GM11168 (cell line): ENCODE measurements around the gene TANGO6.
"Not testable (repeated sequence)": the region's sequence is repeated elsewhere in the genome, so short reads cannot be mapped to it uniquely, and the experiment has no call there.

Experiments used
- in situ Hi-C: fragments of 300-500 bp; cut with MboI; formaldehyde crosslinking; loops from one replicate; pipeline ENCODE4 v1.12.0; 2022; ENCODE audit warnings: low sequenced_read_pairs; ENCODE audit not compliant: unreplicated experiment

TANGO6 gene

DNA sequence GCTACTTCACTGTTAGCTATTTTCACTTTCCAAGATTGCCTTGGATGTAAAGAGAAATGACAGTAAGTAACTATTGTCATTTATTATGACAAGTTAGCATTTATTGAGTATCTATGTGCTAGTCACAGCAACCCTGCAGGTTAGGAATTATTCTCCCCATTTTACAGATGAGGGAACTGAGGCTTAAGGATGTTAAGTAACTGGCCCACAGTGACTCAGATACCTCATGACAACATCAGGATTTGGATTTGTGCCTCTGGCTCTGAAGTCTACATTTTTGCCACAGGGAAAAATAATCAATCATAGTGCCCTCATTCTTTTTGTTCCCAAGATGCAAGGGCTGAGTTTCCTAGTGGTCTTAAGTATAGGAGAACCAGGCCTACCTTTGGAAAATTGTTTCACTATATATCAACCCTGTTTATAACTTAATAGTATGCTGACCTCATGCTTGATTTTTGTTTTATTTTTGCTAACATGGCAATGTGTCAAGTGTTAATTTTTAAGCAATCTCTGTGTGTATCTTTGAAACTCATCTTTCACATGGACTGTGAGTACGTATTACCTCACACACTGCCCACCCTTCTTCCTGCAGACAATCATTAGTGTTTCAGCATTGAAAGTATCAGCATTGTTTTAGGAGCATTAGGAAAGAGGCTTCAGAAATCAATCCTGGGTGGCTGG, 105.0 kb downstream of the TANGO6 start:
- in situ Hi-C loops = no loop called here

DNA sequence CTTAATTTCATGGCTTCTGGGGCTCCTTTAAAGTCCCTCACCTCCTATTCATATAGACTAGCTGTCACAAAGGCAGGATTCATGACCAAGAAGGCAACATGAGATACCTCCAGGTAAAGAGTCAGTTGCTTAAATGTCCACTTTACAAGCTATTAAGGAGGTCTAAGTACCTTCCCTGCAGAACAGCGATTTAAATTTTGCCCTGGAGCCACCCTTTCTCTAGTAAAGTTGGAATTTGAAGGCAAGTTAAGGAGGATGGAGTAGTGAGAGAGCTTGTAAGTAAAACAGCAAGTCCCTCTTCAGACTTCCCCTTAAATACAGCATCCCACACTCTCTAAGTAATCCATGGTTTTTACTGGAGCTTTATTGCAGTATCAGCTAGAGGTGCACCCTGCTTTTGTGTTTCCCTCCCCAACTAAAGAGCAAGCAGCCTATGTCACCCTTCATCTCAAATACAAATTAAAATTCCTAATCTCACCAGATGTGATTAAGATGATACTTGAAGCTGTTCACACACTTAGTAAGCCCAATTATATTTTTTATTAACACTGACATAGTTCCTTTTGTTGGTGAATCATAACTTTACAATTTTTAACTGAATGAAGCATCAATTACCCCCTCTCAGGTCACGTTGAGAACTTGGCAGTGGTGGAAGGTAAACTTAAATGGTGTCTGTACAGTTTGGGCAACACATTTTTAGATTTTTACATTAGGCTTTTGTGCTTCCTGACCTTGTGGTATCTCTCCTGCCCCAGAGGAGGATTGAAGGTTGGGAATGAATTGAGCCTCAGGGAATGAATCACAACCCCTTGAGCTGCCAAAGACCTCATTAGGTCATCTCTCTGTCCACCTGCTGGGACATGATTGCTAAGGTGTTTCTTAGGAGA, 108.9 kb downstream of the TANGO6 start:
- in situ Hi-C loops = no loop called here

DNA sequence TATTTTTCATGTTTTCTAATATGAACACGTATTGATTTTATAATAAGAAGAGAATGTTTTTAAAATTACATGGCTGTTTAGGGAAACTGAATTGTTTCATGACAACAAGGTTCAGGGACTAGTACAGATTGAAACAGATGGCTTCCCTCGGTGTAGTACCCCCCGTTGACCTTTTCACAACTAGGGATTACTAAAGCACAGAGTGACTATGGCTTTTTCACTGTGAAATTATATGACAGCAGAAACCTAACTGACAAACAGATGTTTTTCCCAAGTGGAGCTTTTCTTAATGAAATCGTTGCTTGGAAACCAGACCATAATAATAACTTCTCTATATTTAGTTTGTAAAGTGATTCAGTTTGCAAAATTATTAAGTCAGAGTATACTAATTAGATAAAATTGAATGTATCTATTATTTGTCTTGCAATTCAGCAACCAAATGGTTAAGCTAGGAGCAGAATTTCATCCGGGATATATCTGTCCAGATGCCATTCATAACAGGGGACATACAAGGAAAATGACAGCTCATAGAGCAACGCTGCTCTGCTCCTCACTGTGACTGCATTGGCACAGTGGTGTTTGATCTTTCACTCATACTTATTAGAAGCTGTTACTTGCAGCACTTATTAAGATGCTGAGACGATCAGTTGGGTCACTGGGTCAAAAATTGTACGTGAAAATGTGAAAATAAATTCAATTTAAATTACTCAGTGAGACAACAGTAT, 111.7 kb downstream of the TANGO6 start:
- in situ Hi-C loops = no loop called here

GRCh38 chr16:68960910-68961309, 117.6 kb downstream of the TANGO6 start:
- in situ Hi-C loops = no loop called here

DNA sequence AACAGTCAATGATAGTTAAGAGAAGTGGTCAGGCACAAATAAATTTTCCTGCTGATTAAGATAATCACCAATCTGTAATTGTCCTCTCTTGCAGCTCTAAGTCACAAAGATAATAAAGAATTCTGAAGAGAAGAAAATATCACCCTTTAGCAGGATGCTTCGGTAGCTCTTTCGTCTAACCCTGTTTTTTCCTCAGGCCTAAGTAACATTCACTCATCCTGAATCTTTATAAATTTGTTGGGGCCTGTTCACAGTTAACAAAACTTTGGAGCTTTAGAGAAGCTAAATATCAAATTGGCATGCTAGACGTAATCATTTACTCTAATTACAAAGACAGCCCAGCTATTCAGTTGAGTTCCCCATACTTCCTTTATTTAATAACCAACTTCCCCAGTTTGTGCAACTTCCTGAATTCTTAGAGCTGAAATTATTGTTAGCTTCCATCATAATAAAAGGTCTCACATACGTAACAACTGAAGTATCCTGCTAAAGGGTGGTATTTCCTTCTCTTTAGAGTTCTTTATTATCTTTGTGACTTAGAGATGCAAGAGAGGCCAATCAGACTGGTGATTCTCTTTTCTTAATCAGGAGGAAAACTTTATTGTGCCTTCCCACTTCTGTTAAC, 118.6 kb downstream of the TANGO6 start:
- in situ Hi-C loops = no loop called here

GRCh38 chr16:68969338-68969737, 126.0 kb downstream of the TANGO6 start:
- in situ Hi-C loops = no loop called here

GRCh38 chr16:68972013-68972412, 128.7 kb downstream of the TANGO6 start:
- in situ Hi-C loops = no loop called here

DNA sequence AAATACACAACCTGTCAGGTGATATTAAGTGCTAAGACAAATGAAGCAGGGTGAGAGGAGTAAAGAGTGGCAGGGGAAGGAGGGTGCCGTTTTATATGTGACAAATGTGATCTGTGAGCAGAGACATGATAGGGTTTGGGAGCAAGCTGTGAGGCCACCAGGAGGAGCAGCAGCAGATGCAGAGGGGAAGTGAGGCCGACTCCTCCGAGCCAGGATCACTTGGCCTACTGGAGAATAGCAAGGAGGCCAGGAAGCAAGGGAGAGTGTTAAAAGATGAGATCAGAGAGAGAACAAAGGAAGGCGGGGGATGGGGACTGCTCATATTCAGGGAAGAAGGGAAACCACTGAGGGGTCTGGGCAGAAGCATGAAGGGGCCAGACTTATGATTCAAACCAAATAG, 129.4 kb downstream of the TANGO6 start:
- in situ Hi-C loops = no loop called here

DNA sequence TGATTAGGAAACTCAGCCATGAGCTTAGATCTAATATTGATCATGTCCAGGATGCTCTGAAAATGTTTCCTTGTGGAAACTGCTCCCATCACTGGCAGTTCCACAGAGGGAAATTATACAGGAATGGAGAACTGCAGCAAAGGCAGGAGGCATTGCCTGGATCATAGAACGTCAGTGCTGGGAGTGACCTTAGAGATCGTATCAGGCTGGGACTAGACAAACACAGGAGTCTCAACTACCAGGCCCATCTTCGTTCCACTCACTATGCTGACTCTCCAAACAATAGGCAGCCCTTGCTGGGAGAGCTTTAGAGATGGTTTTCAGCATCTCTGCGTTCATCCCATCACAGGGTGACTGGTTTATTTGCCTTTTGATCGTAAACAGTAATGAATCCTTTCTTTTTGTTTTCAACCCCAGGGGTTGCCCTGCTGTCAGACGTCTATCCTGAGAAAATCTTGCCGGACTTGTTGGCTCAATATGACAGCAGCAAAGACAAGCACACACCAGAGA, 130.3 kb downstream of the TANGO6 start:
- in situ Hi-C loops = no loop called here

DNA sequence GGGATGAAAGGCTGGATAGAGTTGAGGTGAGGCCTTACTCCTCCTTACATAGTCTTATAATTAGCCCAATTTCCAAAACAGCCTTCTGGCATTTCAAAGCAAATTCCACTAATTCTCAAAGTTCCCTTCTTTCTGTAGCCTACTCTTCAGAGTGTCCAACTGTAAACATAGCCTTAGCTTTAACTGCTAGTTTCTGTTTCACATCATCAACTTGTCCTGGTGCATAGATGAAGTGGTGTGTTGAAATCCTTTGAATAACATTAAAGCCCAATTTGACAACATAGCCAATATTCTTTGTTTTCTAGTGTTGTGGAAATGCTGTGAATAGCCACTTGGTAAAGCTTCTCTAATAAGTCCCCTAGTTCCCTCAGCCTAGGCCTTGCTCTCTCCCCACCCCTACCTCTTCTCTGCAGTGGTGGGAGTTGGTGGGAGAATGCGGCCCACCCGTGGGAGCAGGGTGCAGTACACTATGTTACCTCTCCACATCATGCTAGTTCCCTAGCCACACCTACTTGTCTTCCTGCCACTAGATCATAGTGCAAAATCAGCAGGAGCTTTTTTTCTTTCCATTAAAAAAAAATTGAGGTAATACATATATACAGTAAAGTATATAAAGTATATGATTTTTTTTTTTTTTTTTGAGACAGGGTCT, 135.1 kb downstream of the TANGO6 start:
- in situ Hi-C loops = no loop called here

GRCh38 chr16:68980695-68981315, 137.5 kb downstream of the TANGO6 start:
- in situ Hi-C loops = no loop called here

GRCh38 chr16:68981971-68982370, 138.6 kb downstream of the TANGO6 start:
- in situ Hi-C loops = no loop called here

DNA sequence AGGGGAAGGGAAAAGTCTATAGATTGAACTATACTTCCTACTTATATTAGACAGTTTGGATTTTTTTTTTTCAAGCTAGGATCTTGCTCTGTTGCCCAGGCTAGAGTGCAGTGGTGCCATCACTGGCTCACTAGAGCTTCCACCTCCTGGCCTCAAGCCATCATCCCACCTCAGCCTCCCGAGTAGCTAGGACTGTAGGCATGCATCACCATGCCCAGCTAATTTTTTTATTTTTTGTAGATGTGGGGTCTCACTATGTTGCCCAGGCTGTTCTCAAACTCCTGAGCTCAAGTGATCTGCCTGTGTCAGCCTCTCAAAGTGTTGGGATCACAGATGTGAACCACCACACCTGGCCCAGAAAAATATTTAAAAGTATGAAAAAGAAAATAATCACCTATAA, 141.1 kb downstream of the TANGO6 start:
- in situ Hi-C loops = no loop called here

DNA sequence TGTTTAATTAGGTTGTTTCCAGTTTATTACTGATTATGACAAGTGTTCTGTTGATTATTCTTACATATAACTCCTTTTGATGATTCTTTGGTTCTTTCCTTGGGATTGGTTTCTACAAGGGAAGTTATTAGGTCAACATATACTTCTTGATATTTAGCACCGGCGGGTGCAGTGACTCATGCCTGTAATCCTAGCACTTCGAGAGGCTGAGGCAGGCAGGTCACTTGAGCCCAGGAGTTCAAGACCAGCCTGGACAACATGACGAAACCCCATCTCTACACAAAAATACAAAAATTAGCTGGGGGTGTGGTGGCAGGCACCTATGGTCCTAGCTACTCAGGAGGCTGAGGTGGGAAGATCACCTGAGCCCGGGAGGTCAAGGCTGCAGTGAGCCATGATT, 141.9 kb downstream of the TANGO6 start:
- in situ Hi-C loops = no loop called here

- in situ Hi-C loops = no loop called here
These were observed 142.5 kb downstream of the TANGO6 start for GRCh38 chr16:68985855-68986254.

GRCh38 chr16:68987734-68988457, 144.6 kb downstream of the TANGO6 start:
- in situ Hi-C loops = no loop called here

- in situ Hi-C loops = not testable (repeated sequence)
These were observed 147.0 kb downstream of the TANGO6 start for GRCh38 chr16:68990172-68990845.

GRCh38 chr16:68991075-68991474, 147.7 kb downstream of the TANGO6 start:
- in situ Hi-C loops = no loop called here
